K562 (cell line): ENCODE results near the gene EBF4. TPM values are rescaled to one million over a fixed set of nuclear protein-coding genes. Genes with fewer than 3 reads are reported as not detected.

ENCODE experiments used
- ATAC-seq: fragments of 200-7000 bp; cut with Tn5 transposase; 3 replicates; pipeline ENCODE4 v1.9.1; 2020; ENCODE audit warnings: moderate library complexity
- BruUV-seq: library from RNA; stranded (reverse); fragments of 400-500 nt; replicated peaks from 2 replicates; lab custom pipeline; 2021; lab: Mats Ljungman, UMichigan
- CTCF ChIA-PET: fragments of 300-600 bp; formaldehyde crosslinking; extraction: SDS; loops from one replicate; lab custom pipeline; 2021; ENCODE audit warnings: low intra/inter-chr PET ratio; lab: Yijun Ruan, JAX
- POLR2A ChIA-PET: fragments of 300-600, 350-650 bp; sonication (Branson Sonifier 250); formaldehyde crosslinking; extraction: SDS; loops from one replicate; lab custom pipeline; 2021; ENCODE audit warnings: antibody characterized with exemption, inconsistent platforms; lab: Yijun Ruan, JAX
- DNase-seq, 4 experiments: peaks; one replicate each; pipeline versions ENCODE4 v3.0.0 to v3.0.0-alpha.2; 2011 to 2018; ENCODE audit warnings: low spot score in 3 of 4, mixed read lengths in 3 of 4; ENCODE audit errors: extremely low read depth in 1 of 4
- FAIRE-seq: peaks from 2 replicates; lab custom pipeline; 2011; peaks lifted over from hg19 to GRCh38; lab: Jason Lieb, UNC
- H2AFZ ChIP-seq: 2 replicates; pipeline ENCODE4 v1.6.0; 2011; ENCODE audit warnings: low read depth, low read length, control low read depth, inconsistent platforms
- H3K27ac ChIP-seq: fragments of 200-600 bp; 3 replicates; pipeline ENCODE4 v1.8.0; 2011; ENCODE audit warnings: low read depth, mild to moderate bottlenecking, control low read depth, inconsistent platforms, low read length, moderate library complexity, mixed read lengths; ENCODE audit errors: extremely low read depth
- H3K27me3 ChIP-seq, 2 experiments: fragments of 300-600 bp in 1 of 2; 2 replicates in 1 of 2; 3 replicates in 1 of 2; pipeline versions ENCODE4 v1.6.0 to v1.8.0; 2011; ENCODE audit warnings: inconsistent platforms in 2 of 2, low read length in 2 of 2, mild to moderate bottlenecking in 1 of 2, mixed read lengths in 1 of 2, moderate library complexity in 1 of 2; ENCODE audit not compliant: control insufficient read depth in 2 of 2, insufficient read depth in 2 of 2
- H3K36me3 ChIP-seq: fragments of 300-600 bp; 3 replicates; pipeline ENCODE4 v1.8.0; 2011; ENCODE audit warnings: mild to moderate bottlenecking, low read length, inconsistent platforms; ENCODE audit not compliant: control insufficient read depth, insufficient read depth
- H3K4me1 ChIP-seq, 2 experiments: fragments of 200-600 bp in 1 of 2; replicated peaks in 1 of 2; 2 replicates in 1 of 2; 3 replicates in 1 of 2; pipeline versions ENCODE4 v1.5.1 to v1.8.0; 2011; ENCODE audit warnings: inconsistent platforms in 2 of 2, low read length in 2 of 2, mild to moderate bottlenecking in 1 of 2, mixed read lengths in 1 of 2, moderate library complexity in 1 of 2; ENCODE audit not compliant: control insufficient read depth in 2 of 2, insufficient read depth in 2 of 2
- H3K4me2 ChIP-seq: 2 replicates; pipeline ENCODE4 v1.6.1; 2011; ENCODE audit warnings: low read length, control low read depth, inconsistent platforms, mixed read lengths; ENCODE audit not compliant: insufficient read depth
- H3K4me3 ChIP-seq: fragments of 200-600 bp; sonication (generic), shearing (Covaris generic); 2 replicates; pipeline ENCODE4 v1.5.1; 2016; ENCODE audit warnings: control low read depth, inconsistent platforms
- H3K79me2 ChIP-seq: fragments of 200-600 bp; 3 replicates; pipeline ENCODE4 v1.8.0; 2011; ENCODE audit warnings: low read length, inconsistent platforms; ENCODE audit not compliant: control insufficient read depth, insufficient read depth
- H3K9ac ChIP-seq, 2 experiments: 2 replicates each; pipeline versions ENCODE4 v1.6.0 to v1.6.1; 2011; ENCODE audit warnings: low read depth in 2 of 2, low read length in 2 of 2, control low read depth in 1 of 2, inconsistent platforms in 1 of 2, mild to moderate bottlenecking in 1 of 2, mixed read lengths in 1 of 2; ENCODE audit not compliant: insufficient read depth in 1 of 2
- H3K9me1 ChIP-seq: one replicate; pipeline ENCODE4 v1.6.0; 2011; ENCODE audit warnings: inconsistent platforms, mild to moderate bottlenecking, low read length, moderate library complexity; ENCODE audit not compliant: control insufficient read depth, insufficient read depth
- H3K9me3 ChIP-seq: replicated peaks from 2 replicates; pipeline ENCODE4 v1.5.1; 2011; ENCODE audit warnings: low read depth, low read length, inconsistent platforms; ENCODE audit not compliant: control insufficient read depth, insufficient read depth
- H4K20me1 ChIP-seq: replicated peaks from 2 replicates; pipeline ENCODE4 v1.6.1; 2011; ENCODE audit warnings: low read length, inconsistent platforms, mixed read lengths; ENCODE audit not compliant: control insufficient read depth, insufficient read depth
- BHLHE40 ChIP-seq: IDR thresholded peaks from 2 replicates; pipeline ENCODE4 v1.6.1; 2011; ENCODE audit warnings: low read length, improper control_type of control experiment
- MBD2 ChIP-seq: sonication (generic); IDR thresholded peaks from 2 replicates; pipeline ENCODE4 v1.6.1; 2016; ENCODE audit warnings: low read depth, borderline replicate concordance
- NFIC ChIP-seq: fragments of 450-650 bp; IDR thresholded peaks from 2 replicates; pipeline ENCODE4 v1.6.1; 2017; ENCODE audit warnings: mild to moderate bottlenecking, inconsistent platforms
- RAD21 ChIP-seq, 2 experiments: fragments of 250-450 bp in 1 of 2; fragments of 450-650 bp in 1 of 2; sonication (Bioruptor Pico) in 1 of 2; formaldehyde crosslinking in 1 of 2; IDR thresholded peaks in 1 of 2; conservative IDR thresholded peaks in 1 of 2; 2 replicates each; pipeline versions ENCODE4 v1.4.0 to v1.8.0; 2020 to 2022; ENCODE audit warnings: mild to moderate bottlenecking in 2 of 2, moderate library complexity in 1 of 2
- SMC3 ChIP-seq: conservative IDR thresholded peaks from 2 replicates; pipeline ENCODE4 v1.6.1; 2011; ENCODE audit warnings: low read depth, low read length, improper control_type of control experiment; ENCODE audit not compliant: insufficient read depth
- WGBS: fragments of 100-300 bp; shearing (Covaris generic); methylation state at CpG from one replicate; pipeline ENCODE4 v1.1.6; 2016; ENCODE audit warnings: low coverage, mixed read lengths; ENCODE audit not compliant: insufficient coverage; ENCODE audit errors: missing lambda C conversion rate; 5-methylcytosine and 5-hydroxymethylcytosine counted together
- in situ Hi-C: fragments of 300-500 bp; cut with MboI; formaldehyde crosslinking; loops from 4 replicates; pipeline ENCODE4 v1.15.0; 2018; ENCODE audit warnings: inconsistent platforms, mixed read lengths
- intact Hi-C: fragments of 100-400 bp; cut with micrococcal nuclease; formaldehyde crosslinking; loops from 2 replicates; pipeline ENCODE4 v1.14.2; 2022
- polyA plus RNA-seq, 8 experiments: library from polyadenylated mRNA; depleted of rRNA in 4 of 8; stranded (reverse) in 5 of 8; unstranded in 3 of 8; fragments of >200 nt; fragmentation: Nextera tagmentation in 2 of 8; fragmentation: Illumina TruSeq in 1 of 8; extraction: Ambion mirVana in 2 of 8; extraction: Trizol in 1 of 8; gene quantifications; 2 replicates each; pipeline versions ENCODE4 v1.2.1 to v1.2.3, GENCODE V29; 2011 to 2014; ENCODE audit warnings: inconsistent platforms in 1 of 8, missing spikeins in 1 of 8
- total RNA-seq, 7 experiments: library from RNA; depleted of rRNA in 6 of 7; stranded (reverse); fragments of >200 nt in 6 of 7; fragmentation: Illumina TruSeq in 2 of 7; extraction: Trizol in 2 of 7; gene quantifications; 2 replicates each; pipeline versions ENCODE4 v1.2.1 to v1.2.3, GENCODE V29; 2011 to 2021; ENCODE audit warnings: low replicate concordance in 1 of 7
- TF ChIP-seq, protein P1 (sequence below): IDR thresholded peaks from 2 replicates; pipeline ENCODE4 v1.6.1; 2011; ENCODE audit warnings: borderline replicate concordance, low read depth, mild to moderate bottlenecking, moderate library complexity, low read length; ENCODE audit not compliant: insufficient read depth, poor library complexity, severe bottlenecking
- TF ChIP-seq, protein P2 (sequence below): fragments of 250-450 bp; sonication (Bioruptor Pico); IDR thresholded peaks from 2 replicates; pipeline ENCODE4 v1.8.0; 2022; ENCODE audit warnings: moderate library complexity, mild to moderate bottlenecking, inconsistent platforms
- TF ChIP-seq, protein P3 (sequence below): sonication (generic); formaldehyde crosslinking; IDR thresholded peaks from 2 replicates; pipeline ENCODE4 v1.8.0; 2022; ENCODE audit warnings: missing genetic modification reagents, mild to moderate bottlenecking, moderate library complexity, borderline replicate concordance

The EBF4 gene
- total and polyA plus RNA-seq, 9 of the 15 experiments (the other 6 are each of a cell fraction or from before 2014, with no cell fraction given), result 0.09 TPM; not detected in 8

DNA sequence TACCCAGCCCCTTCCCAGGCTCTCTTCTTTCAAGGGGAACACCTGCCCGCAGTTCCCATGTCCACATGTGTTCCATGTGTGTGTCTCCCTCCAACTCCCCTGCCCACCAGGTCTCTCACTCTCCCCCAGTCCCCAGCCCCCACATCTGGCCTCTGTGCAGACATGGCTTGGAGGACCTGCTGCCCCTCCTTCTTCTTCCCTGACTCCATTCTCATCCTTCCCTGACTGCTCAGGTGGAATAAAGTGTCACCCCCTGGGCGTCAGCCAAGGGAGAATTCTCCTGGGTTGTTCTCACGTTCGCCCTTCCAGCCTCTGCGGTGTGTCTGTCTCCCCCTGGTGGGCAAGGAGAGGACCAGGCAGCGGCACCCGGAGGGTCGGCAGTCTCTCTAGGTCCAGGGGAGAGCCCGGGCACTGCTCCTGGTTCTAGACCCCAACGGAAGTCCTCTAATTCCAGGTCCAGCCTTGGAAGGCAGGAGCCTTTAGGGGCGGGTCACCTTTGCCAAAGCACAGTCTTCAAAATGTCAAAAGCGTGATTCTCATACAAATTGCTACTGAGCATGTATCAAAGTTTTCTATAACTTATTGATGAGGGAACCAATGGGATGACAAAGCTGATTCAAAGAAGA lies 50.5 kb downstream of the EBF4 start:
- ATAC-seq, result peak; percentile 93
- Histone ChIP-seq H3K4me3 (no peak overlapping the region), H3K9me3 (no peaks in the 10 kb centered on the region), H2AFZ (no peak overlapping the region), H4K20me1 (no peaks in the 10 kb centered on the region), H3K27me3 (peaks cover 3 to 48% of the 10 kb centered on the region in 2 experiments), H3K79me2 (no peaks in the 10 kb centered on the region), H3K9ac (no peak overlapping the region), H3K27ac (no peak overlapping the region), H3K4me1 (no peaks in the 10 kb centered on the region), H3K4me2 (no peak overlapping the region), H3K36me3 (no peaks in the 10 kb centered on the region), H3K9me1 (no peaks in the 10 kb centered on the region)
- DNase-seq, result peak; percentile 65 to 70 (median 68)
- ChIA-PET POLR2A (no interaction called here), CTCF (interaction anchor here (0.9 kb wide), 2 partner anchors 30 to 55 kb away, joined by 4 to 5 read pairs; no protein-coding TSS in a partner anchor)
- BruUV-seq, result no TSS peak
- WGBS, result 0% methylated on average over 12 of the region's 12 CpGs
- intact Hi-C loops, result loop anchor here (1.0 to 2.0 kb wide), 2 partner anchors 30 to 55 kb away; no protein-coding TSS in a partner anchor
- in situ Hi-C loops, result no loop called here
- FAIRE-seq, result no peak
- TF ChIP-seq, protein P1, sequence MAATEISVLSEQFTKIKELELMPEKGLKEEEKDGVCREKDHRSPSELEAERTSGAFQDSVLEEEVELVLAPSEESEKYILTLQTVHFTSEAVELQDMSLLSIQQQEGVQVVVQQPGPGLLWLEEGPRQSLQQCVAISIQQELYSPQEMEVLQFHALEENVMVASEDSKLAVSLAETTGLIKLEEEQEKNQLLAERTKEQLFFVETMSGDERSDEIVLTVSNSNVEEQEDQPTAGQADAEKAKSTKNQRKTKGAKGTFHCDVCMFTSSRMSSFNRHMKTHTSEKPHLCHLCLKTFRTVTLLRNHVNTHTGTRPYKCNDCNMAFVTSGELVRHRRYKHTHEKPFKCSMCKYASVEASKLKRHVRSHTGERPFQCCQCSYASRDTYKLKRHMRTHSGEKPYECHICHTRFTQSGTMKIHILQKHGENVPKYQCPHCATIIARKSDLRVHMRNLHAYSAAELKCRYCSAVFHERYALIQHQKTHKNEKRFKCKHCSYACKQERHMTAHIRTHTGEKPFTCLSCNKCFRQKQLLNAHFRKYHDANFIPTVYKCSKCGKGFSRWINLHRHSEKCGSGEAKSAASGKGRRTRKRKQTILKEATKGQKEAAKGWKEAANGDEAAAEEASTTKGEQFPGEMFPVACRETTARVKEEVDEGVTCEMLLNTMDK, result peak; percentile 23
- peak; percentile 33; the same call in 1 of the 2 replicates for TF ChIP-seq BHLHE40
- peak; percentile 63; the same call in 1 of the 2 replicates for TF ChIP-seq SMC3
- peak in 1 of 2 experiments; percentile 59; a peak in 2 of 4 replicates for TF ChIP-seq RAD21 (CRISPR knock-in tag; conservative IDR thresholded peaks at IDR 0.05 in 1 of 2, IDR thresholded peaks at IDR 0.05 in 1 of 2)
- TF ChIP-seq MBD2, result no peak
- TF ChIP-seq NFIC, result peak; percentile 36; the same call in 1 of the 2 replicates
- TF ChIP-seq, protein P2, sequence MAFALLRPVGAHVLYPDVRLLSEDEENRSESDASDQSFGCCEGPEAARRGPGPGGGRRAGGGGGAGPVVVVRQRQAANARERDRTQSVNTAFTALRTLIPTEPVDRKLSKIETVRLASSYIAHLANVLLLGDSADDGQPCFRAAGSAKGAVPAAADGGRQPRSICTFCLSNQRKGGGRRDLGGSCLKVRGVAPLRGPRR (CRISPR knock-in tag), result no peak
- TF ChIP-seq, protein P3, sequence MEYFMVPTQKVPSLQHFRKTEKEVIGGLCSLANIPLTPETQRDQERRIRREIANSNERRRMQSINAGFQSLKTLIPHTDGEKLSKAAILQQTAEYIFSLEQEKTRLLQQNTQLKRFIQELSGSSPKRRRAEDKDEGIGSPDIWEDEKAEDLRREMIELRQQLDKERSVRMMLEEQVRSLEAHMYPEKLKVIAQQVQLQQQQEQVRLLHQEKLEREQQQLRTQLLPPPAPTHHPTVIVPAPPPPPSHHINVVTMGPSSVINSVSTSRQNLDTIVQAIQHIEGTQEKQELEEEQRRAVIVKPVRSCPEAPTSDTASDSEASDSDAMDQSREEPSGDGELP (CRISPR knock-in tag), result 0 out of 2 replicates have a peak, but pooled peaks have one; percentile 26
